Daoy (cell line): ENCODE data around the gene REL. TPM values are rescaled to one million over a fixed set of nuclear protein-coding genes. Genes with fewer than 3 reads are reported as not detected.
"Not testable (repeated sequence)": the region's sequence is repeated elsewhere in the genome, so short reads cannot be mapped to it uniquely, and the experiment has no call there.

ENCODE experiments used
- DNase-seq: peaks from one replicate; pipeline ENCODE4 v3.0.0-alpha.2; 2015; ENCODE audit warnings: low read depth
- total RNA-seq: library from RNA; depleted of rRNA; stranded (reverse); fragments of >200 nt; shearing (Covaris generic); gene quantifications from 2 replicates; pipeline ENCODE4 v1.2.3, GENCODE V29; 2014

REL gene
- total RNA-seq, 1 experiment from 2014 or later = 2.7 TPM

- no peak for DNase-seq
Measured at GRCh38 chr2:60867848-60868247, 13.5 kb upstream of the REL start.

DNA sequence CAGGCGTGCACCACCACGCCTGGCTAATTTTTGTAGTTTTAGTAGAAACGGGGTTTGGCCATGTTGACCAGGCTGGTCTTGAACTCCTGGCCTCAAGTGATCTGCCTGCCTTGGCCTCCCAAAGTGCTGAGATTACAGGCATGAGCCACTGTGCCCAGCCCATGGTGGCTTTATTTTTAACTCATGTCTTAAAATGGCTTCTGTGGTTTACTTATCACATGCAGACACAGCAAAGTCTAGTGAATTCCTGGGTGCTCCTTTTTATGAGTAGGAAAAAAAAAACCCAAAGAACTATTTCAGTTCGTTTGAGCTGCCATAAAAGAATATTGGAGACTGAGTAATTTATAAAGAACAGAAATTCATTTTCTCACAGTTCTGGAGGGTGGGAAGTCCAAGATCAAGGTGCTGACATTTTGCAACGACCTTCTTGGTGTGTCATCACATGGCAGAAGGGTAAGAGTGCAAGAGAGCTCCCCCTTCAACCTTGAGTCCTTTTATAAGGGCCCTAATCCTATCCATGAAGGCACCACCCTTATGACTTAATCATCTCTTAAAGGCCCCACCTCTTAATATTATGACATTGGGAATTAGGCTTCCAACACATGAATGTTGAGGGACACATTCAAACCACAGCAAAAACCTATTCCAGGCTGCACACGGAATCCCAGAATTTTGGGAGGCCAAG is 12.6 kb upstream of the REL start:
- no peak for DNase-seq

GRCh38 chr2:60872510-60872928 is 8.9 kb upstream of the REL start:
- DNase-seq = no peak

DNA sequence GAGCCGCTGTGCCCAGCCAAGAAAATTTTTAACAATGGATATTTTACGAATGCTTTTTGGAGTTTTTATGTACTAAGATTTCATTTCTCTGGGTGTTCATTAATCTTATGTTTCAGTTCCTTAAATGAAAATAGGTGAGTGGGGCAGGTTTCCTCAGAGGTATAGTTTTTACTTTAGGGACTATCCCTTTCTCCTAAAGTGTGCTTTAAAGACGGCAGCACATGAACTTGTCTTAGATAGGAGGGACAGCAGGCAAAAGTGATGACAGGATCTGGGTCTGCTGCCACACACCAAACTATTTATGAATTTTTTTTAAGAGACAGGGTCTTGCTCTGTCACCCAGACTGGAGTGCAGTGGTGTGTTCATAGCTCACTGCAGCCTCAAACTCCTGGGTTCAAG is 8.0 kb upstream of the REL start:
- no peak for DNase-seq

- no peak for DNase-seq
Measured at GRCh38 chr2:60875520-60875919, 5.9 kb upstream of the REL start.

DNA sequence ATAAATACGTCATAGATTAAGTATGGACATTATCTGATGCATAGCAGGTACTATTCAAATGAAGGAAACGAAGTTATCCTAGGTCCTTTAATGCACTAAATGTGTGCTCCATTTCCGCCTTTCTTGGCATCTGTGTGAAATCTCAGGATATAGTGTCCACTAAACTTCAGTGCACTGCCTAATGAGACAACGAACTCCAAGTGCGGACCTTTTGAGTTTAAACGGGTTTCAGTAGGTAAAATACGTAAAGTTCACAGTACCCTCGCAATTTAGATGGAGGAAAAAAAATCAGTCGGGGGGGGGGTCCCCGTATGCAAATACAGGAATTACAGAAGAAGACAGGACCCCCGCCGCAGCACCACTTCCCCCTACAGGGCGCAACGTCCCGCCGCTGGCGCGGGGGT is 729 bp upstream of the REL start:
- DNase-seq = no peak

GRCh38 chr2:60882971-60883753 is 1.8 kb downstream of the REL start:
- DNase-seq = peak; percentile 6

GRCh38 chr2:60883896-60884295 is 2.5 kb downstream of the REL start:
- no peak for DNase-seq

- peak; percentile 10 for DNase-seq
Measured at GRCh38 chr2:60884800-60885199, 3.4 kb downstream of the REL start.

- DNase-seq = no peak
Measured at GRCh38 chr2:60885683-60886082, 4.3 kb downstream of the REL start.

GRCh38 chr2:60886991-60887390 is 5.6 kb downstream of the REL start:
- no peak for DNase-seq

DNA sequence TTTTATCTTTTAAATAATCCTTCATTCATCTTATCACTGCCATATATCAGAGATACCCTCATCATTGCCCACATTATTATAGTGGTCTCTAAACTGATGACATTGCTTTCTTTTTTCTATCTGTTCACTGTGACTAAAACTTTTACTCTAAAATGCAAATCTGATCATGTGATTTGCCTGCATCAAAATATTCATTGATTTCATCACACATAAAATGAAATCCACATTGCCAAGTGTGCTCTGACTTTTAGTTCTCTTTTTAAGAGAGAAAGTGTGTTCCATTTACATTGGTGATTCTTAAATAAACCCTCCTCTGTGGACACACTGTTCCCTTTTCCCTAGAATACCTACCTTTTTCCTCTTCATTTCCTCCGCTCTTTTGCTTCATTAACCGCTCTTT is 7.5 kb downstream of the REL start:
- no peak for DNase-seq

- DNase-seq = not testable (repeated sequence)
Measured at GRCh38 chr2:60889581-60890392, 8.4 kb downstream of the REL start.

DNA sequence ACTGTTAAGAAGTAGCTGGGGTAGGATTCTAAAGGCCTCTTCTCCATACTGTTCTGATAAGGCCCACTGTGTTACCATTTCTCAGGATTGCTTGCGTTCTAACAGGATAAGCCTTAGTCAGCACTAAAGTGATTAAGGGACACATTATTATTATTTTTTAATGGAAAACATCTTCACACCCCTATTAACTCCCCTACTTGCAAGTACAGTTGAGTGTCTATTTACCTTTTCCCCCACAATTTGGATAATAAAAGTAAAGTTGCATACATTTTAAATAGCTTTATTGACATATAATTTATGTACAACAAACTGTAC is 9.0 kb downstream of the REL start:
- no peak for DNase-seq

- no peak for DNase-seq
Measured at GRCh38 chr2:60891180-60891579, 9.8 kb downstream of the REL start.

DNA sequence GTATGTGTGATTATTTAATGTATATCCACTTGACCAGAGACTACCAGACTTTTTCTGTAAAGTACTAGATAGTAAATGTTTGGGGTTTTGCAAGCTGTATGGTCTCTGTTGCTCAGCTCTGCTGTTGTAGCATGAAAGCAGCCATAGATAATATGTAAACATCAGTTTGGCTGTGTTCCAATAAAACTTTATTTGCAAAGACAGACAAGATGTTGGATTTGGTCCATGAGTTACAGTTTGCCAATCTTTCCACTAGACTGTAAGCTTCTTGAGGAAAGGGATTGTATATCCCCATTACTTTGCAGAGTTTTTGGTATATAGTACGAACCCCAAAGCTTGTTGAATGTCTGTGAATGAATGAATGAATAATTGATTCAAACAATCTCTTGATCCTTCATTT is 17.2 kb downstream of the REL start:
- DNase-seq = no peak

GRCh38 chr2:60899230-60899891 is 18.0 kb downstream of the REL start:
- DNase-seq = no peak

GRCh38 chr2:60899892-60900249 is 18.5 kb downstream of the REL start:
- no peak for DNase-seq

DNA sequence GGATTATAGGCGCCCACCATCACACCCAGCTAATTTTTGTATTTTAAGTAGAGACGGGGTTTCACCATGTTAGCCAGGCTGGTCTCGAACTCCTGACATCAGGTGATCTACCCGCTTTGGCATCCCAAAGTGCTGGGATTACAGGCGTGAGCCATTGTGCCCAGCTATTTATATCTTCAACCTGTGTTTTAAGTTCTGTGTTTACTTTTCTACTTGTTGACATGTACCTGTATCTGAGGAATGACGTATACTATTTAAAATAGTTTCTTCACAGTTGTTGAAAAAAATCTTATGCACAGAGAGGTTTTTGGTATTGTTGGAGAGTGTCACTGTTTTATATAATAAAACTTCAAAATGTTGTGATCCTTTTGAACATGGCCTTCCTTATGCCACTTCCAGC is 19.9 kb downstream of the REL start:
- not testable (repeated sequence) for DNase-seq

GRCh38 chr2:60905867-60906266 is 24.5 kb downstream of the REL start:
- not testable (repeated sequence) for DNase-seq

- DNase-seq = no peak
Measured at GRCh38 chr2:60906395-60906794, 25.0 kb downstream of the REL start.

- DNase-seq = no peak
Measured at GRCh38 chr2:60907329-60907728, 26.0 kb downstream of the REL start.
